HG03060 (cell line): Measurements from ENCODE around the gene FGD3.

Source experiments
- ATAC-seq: cut with Tn5 transposase; IDR thresholded peaks from one replicate; pipeline ENCODE4 v1.9.1; 2021; ENCODE audit warnings: low read depth, moderate number of reproducible peaks; ENCODE audit not compliant: unreplicated experiment

The FGD3 gene

GRCh38 chr9:93025736-93026135 lies 78.4 kb downstream of the FGD3 start:
- ATAC-seq = no peak

GRCh38 chr9:93026640-93027039 lies 79.3 kb downstream of the FGD3 start:
- no peak for ATAC-seq

- no peak for ATAC-seq
These were observed 80.4 kb downstream of the FGD3 start for GRCh38 chr9:93027750-93028149.

- no peak for ATAC-seq
These were observed 81.2 kb downstream of the FGD3 start for GRCh38 chr9:93028448-93029006.

- ATAC-seq = no peak
These were observed 83.6 kb downstream of the FGD3 start for GRCh38 chr9:93030642-93031628.

GRCh38 chr9:93031629-93032430 lies 84.5 kb downstream of the FGD3 start:
- no peak for ATAC-seq

- ATAC-seq = no peak
These were observed 85.2 kb downstream of the FGD3 start for GRCh38 chr9:93032545-93032944.

GRCh38 chr9:93033531-93033930 lies 86.2 kb downstream of the FGD3 start:
- no peak for ATAC-seq

- no peak for ATAC-seq
These were observed 87.9 kb downstream of the FGD3 start for GRCh38 chr9:93035106-93035660.

- ATAC-seq = no peak
These were observed 88.6 kb downstream of the FGD3 start for GRCh38 chr9:93035821-93036351.

- ATAC-seq = no peak
These were observed 89.7 kb downstream of the FGD3 start for GRCh38 chr9:93036887-93037475.

- ATAC-seq = no peak
These were observed 90.2 kb downstream of the FGD3 start for GRCh38 chr9:93037476-93037971.

- ATAC-seq = no peak
These were observed 91.6 kb downstream of the FGD3 start for GRCh38 chr9:93038918-93039317.

GRCh38 chr9:93039456-93039855 lies 92.1 kb downstream of the FGD3 start:
- no peak for ATAC-seq

GRCh38 chr9:93039976-93040375 lies 92.7 kb downstream of the FGD3 start:
- no peak for ATAC-seq

GRCh38 chr9:93040409-93040808 lies 93.1 kb downstream of the FGD3 start:
- ATAC-seq = no peak

- ATAC-seq = no peak
These were observed 93.9 kb downstream of the FGD3 start for GRCh38 chr9:93041108-93041802.

GRCh38 chr9:93043122-93043521 lies 95.8 kb downstream of the FGD3 start:
- no peak for ATAC-seq

GRCh38 chr9:93045521-93045920 lies 98.2 kb downstream of the FGD3 start:
- no peak for ATAC-seq
